Measurements from ENCODE around the gene MPL.

DNA sequence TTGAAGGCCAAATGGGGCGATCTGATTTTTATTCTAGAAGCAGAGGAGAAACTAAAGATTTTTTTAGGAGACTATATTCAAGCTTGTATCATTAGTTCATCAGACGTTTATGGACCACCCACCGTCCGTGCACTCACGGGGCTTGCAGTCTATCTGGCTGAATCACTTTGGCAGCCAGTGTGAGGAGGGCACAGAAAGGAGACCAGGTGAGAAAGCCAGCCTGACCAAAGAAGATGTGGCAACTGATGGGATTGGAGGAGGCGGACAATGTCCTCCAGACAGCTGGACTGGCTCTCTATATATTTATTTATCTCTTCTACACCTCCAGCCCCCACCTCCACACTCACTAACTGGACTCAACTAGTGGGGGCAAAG is 31.0 kb downstream of the MPL start:
- TF ChIP-seq, protein P1, sequence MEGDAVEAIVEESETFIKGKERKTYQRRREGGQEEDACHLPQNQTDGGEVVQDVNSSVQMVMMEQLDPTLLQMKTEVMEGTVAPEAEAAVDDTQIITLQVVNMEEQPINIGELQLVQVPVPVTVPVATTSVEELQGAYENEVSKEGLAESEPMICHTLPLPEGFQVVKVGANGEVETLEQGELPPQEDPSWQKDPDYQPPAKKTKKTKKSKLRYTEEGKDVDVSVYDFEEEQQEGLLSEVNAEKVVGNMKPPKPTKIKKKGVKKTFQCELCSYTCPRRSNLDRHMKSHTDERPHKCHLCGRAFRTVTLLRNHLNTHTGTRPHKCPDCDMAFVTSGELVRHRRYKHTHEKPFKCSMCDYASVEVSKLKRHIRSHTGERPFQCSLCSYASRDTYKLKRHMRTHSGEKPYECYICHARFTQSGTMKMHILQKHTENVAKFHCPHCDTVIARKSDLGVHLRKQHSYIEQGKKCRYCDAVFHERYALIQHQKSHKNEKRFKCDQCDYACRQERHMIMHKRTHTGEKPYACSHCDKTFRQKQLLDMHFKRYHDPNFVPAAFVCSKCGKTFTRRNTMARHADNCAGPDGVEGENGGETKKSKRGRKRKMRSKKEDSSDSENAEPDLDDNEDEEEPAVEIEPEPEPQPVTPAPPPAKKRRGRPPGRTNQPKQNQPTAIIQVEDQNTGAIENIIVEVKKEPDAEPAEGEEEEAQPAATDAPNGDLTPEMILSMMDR (IDR thresholded peaks at IDR 0.05; ENCODE audit: insufficient read depth, low read length, poor library complexity, severe bottlenecking) = no peak
- TF ChIP-seq EZH2phosphoT487 (conservative IDR thresholded peaks at IDR 0.05; ENCODE audit: low read length) = no peak

Data from SU-DHL-6 (cell line).